Brain microvascular endothelial cell (primary cell): ENCODE measurements around the gene PLVAP.

Source experiments
- DNase-seq: peaks from one replicate; pipeline ENCODE4 v3.0.0-alpha.2; 2020
- H3K27ac ChIP-seq: fragments of 250-450 bp; sonication (Bioruptor Pico); 2 replicates; pipeline ENCODE4 v1.5.1; 2020; ENCODE audit warnings: mild to moderate bottlenecking, moderate library complexity
- H3K27me3 ChIP-seq: fragments of 250-450 bp; sonication (Bioruptor Pico); replicated peaks from 2 replicates; pipeline ENCODE4 v1.5.1; 2020; ENCODE audit warnings: mild to moderate bottlenecking
- H3K36me3 ChIP-seq: fragments of 250-450 bp; sonication (Bioruptor Pico); replicated peaks from 2 replicates; pipeline ENCODE4 v1.5.1; 2020; ENCODE audit warnings: mild to moderate bottlenecking
- H3K4me3 ChIP-seq: 2 replicates; pipeline ENCODE4 v1.5.1; 2011; ENCODE audit warnings: low read depth, mild to moderate bottlenecking, control low read depth, low read length, moderate library complexity
- in situ Hi-C: cut with HindIII; loops from 2 replicates; pipeline ENCODE4 v1.10.0; 2017; ENCODE audit warnings: low sequenced_read_pairs, low pct_ligation_motif_present
- TF ChIP-seq, protein P1 (sequence below): IDR thresholded peaks from 2 replicates; pipeline ENCODE4 v1.5.1; 2011; ENCODE audit warnings: low read depth, mild to moderate bottlenecking, moderate library complexity, low read length, control low read depth, inconsistent platforms; ENCODE audit errors: missing control alignments

The PLVAP gene

DNA sequence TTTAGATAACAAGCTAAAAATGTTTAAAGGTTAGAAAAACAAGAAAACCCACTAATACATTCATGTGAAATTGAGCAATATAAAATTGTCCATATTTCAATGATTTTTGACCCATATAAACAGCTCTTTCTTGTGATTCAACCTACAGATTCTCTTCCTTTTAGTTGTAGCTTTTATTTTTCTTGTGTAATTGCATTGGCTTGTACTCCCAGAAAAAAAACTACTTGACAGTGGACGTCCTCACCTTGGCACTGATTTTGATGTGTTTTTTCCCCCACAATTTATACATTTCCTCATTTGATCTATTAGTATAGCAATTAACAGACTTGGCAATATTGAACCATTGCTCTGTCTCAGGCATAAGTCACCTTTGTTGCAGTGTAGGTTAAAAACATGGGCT is 12.1 kb upstream of the PLVAP start:
- no peak for DNase-seq
- Histone ChIP-seq H3K36me3 (no peaks in the 10 kb centered on the region), H3K4me3 (no peak overlapping the region), H3K27ac (no peak overlapping the region), H3K27me3 (no peaks in the 10 kb centered on the region)
- TF ChIP-seq, protein P1, sequence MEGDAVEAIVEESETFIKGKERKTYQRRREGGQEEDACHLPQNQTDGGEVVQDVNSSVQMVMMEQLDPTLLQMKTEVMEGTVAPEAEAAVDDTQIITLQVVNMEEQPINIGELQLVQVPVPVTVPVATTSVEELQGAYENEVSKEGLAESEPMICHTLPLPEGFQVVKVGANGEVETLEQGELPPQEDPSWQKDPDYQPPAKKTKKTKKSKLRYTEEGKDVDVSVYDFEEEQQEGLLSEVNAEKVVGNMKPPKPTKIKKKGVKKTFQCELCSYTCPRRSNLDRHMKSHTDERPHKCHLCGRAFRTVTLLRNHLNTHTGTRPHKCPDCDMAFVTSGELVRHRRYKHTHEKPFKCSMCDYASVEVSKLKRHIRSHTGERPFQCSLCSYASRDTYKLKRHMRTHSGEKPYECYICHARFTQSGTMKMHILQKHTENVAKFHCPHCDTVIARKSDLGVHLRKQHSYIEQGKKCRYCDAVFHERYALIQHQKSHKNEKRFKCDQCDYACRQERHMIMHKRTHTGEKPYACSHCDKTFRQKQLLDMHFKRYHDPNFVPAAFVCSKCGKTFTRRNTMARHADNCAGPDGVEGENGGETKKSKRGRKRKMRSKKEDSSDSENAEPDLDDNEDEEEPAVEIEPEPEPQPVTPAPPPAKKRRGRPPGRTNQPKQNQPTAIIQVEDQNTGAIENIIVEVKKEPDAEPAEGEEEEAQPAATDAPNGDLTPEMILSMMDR: no peak
- in situ Hi-C loops: no loop called here

DNA sequence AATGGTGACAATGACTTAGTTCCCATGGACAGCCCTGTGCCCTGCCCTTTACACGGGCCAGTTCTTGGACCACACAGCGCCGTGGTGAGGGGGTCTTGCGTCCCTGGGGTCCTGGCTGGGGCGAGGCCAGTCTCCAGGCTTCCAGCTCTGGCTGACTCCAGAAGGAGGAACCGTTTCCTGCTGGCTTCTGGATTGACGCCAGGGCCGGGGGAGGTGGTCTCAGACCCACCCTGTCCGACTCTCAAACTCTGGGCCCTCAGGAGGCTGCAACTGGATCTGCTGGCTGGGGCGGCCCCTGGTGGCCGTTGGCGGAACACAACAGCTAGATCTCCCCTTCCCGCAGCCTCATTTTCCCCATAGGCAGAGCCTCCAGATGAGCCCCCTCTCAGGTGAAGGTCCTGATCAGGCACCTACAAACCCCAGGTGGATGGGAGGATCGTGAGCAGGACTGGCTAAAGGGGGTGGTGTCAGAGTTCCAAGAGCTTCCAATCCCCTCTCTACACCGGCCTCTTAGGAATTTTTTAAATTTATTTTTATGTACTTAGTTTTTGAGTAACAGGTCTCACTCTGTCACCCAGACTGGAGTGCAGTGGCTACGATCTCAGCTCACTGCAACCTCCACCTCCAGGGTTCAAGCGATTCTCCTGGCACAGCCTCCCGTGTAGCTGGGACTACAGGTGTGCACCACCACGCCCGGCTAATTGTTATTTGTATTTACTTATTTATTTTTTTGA is 8.9 kb upstream of the PLVAP start:
- no peaks in the 10 kb centered on the region for H3K27me3 ChIP-seq
- no peak overlapping the region for H3K27ac ChIP-seq
- no peak overlapping the region for H3K4me3 ChIP-seq
- in situ Hi-C loops: no loop called here
- no peaks in the 10 kb centered on the region for H3K36me3 ChIP-seq
- peak; percentile 35 for DNase-seq
- TF ChIP-seq, protein P1: peak; percentile 98

DNA sequence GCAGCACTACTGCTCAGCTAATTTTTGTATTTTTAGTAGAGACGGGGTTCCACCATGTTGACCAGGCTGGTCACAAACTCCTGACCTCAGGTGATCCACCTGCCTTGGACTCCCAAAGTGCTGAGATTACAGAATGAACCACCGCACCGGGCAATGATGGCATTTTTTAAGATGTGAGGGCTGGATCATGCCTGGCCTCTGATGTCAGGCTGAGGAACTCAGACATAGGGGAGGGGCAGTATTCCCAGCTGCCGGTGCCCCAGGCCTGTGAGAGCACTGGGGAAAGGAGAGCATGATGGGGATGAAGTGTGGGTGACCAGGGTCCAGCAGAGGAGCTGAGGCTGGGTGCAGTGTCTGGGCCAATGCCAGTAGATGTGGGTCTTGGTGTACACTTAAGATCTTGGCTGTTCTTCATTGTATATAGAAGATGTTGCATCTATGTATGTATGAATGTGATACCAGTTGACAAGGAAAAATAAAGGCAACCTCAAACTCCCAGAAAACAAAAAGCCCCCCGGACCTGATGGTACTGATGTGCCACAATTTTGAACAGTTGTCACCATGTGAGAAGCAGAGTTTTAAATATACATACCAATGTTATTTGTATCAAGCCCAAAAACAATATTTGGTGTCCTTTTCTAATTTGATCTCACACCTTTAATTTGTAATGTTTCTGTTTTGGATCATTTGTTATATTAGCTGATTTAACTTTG is 3.4 kb upstream of the PLVAP start:
- no peaks in the 10 kb centered on the region for H3K36me3 ChIP-seq
- no peak overlapping the region for H3K4me3 ChIP-seq
- TF ChIP-seq, protein P1: no peak
- no peaks in the 10 kb centered on the region for H3K27me3 ChIP-seq
- no peak for DNase-seq
- in situ Hi-C loops: no loop called here
- H3K27ac ChIP-seq: no peak overlapping the region

DNA sequence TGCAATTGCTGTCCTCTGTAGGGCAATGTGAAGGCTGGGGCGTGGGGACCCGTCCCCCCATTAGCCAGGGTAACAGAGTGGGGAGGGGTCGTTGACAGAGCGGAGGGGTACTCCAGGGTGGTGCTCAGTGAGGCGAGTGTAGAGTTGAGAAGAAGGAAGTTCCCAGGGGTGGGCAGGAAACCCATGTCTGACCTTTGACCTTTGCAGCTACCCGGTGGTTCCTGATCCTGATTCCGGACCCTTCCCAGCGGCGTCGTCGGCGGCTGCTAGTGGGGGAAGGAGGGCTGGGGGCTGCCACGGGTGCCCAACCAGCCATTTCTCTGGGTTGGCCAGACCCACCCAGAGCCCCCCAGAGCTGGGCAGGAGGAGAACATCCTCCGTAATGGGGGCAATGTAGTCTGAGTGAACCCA is 2.1 kb upstream of the PLVAP start:
- Histone ChIP-seq H3K27ac (no peak overlapping the region), H3K27me3 (no peaks in the 10 kb centered on the region), H3K4me3 (no peak overlapping the region), H3K36me3 (no peaks in the 10 kb centered on the region)
- in situ Hi-C loops: no loop called here
- TF ChIP-seq, protein P1: no peak
- DNase-seq: no peak

DNA sequence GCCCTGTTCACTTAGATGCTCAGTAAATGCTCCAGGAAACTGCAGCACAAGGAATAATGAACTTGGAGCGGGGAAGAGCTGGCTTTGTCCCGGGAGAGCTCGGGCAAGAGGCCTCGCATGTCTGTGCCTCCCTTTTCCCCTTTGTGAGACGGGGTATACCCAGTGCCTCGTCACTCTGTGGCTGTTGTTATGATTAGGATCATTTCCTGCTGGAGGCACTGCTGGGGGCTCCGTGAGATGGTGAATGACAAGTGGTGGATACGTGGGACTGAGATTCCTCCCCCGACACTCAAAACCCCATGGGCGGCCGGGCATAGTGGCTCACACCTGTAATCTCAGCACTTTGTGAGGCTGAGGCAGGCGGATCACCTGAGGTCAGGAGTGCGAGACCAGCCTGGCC is 1.1 kb upstream of the PLVAP start:
- no peaks in the 10 kb centered on the region for H3K36me3 ChIP-seq

More for the DNA sequence above, 1.1 kb upstream of the PLVAP start:
- no peak for DNase-seq
- Histone ChIP-seq H3K27ac (no peak overlapping the region), H3K27me3 (no peaks in the 10 kb centered on the region), H3K4me3 (no peak overlapping the region)
- TF ChIP-seq, protein P1: no peak
- in situ Hi-C loops: no loop called here
